ENCODE data around the gene ANP32B.
"Not testable (repeated sequence)": the region's sequence is repeated elsewhere in the genome, so short reads cannot be mapped to it uniquely, and the experiment has no call there.

Gene ANP32B

GRCh38 chr9:97994703-97995102 is 11.6 kb downstream of the ANP32B start:
- DNase-seq = no peak

- DNase-seq = not testable (repeated sequence)
Measured at GRCh38 chr9:97996676-97997075, 13.5 kb downstream of the ANP32B start.

- DNase-seq = no peak
Measured at GRCh38 chr9:97997330-97998276, 14.5 kb downstream of the ANP32B start.

GRCh38 chr9:98002808-98003207 is 19.7 kb downstream of the ANP32B start:
- no peak for DNase-seq

GRCh38 chr9:98006127-98006796 is 23.1 kb downstream of the ANP32B start:
- DNase-seq = no peak

GRCh38 chr9:98007251-98007928 is 24.2 kb downstream of the ANP32B start:
- no peak for DNase-seq

GRCh38 chr9:98008764-98009163 is 25.6 kb downstream of the ANP32B start:
- no peak for DNase-seq

- no peak for DNase-seq
Measured at GRCh38 chr9:98009437-98009836, 26.3 kb downstream of the ANP32B start.

GRCh38 chr9:98009936-98010335 is 26.8 kb downstream of the ANP32B start:
- no peak for DNase-seq

- DNase-seq = no peak
Measured at GRCh38 chr9:98010445-98010844, 27.3 kb downstream of the ANP32B start.

GRCh38 chr9:98011122-98011521 is 28.0 kb downstream of the ANP32B start:
- DNase-seq = no peak

GRCh38 chr9:98016137-98016680 is 33.1 kb downstream of the ANP32B start:
- DNase-seq = no peak

GRCh38 chr9:98017306-98017705 is 34.2 kb downstream of the ANP32B start:
- DNase-seq = no peak

- DNase-seq = no peak
Measured at GRCh38 chr9:98018347-98018746, 35.2 kb downstream of the ANP32B start.

GRCh38 chr9:98019098-98019497 is 36.0 kb downstream of the ANP32B start:
- no peak for DNase-seq

- DNase-seq = not testable (repeated sequence)
Measured at GRCh38 chr9:98019869-98020268, 36.7 kb downstream of the ANP32B start.

GRCh38 chr9:98020476-98021145 is 37.5 kb downstream of the ANP32B start:
- no peak for DNase-seq

GRCh38 chr9:98021306-98022040 is 38.3 kb downstream of the ANP32B start:
- DNase-seq = no peak

GRCh38 chr9:98022447-98022846 is 39.3 kb downstream of the ANP32B start:
- no peak for DNase-seq

GRCh38 chr9:98024702-98025101 is 41.6 kb downstream of the ANP32B start:
- DNase-seq = no peak

- DNase-seq = no peak
Measured at GRCh38 chr9:98031169-98031568, 48.0 kb downstream of the ANP32B start.

- no peak for DNase-seq
Measured at GRCh38 chr9:98031935-98032334, 48.8 kb downstream of the ANP32B start.
